ENCODE data around the gene DPEP2.
"Not testable (repeated sequence)": the region's sequence is repeated elsewhere in the genome, so short reads cannot be mapped to it uniquely, and the experiment has no call there.

DPEP2 gene

DNA sequence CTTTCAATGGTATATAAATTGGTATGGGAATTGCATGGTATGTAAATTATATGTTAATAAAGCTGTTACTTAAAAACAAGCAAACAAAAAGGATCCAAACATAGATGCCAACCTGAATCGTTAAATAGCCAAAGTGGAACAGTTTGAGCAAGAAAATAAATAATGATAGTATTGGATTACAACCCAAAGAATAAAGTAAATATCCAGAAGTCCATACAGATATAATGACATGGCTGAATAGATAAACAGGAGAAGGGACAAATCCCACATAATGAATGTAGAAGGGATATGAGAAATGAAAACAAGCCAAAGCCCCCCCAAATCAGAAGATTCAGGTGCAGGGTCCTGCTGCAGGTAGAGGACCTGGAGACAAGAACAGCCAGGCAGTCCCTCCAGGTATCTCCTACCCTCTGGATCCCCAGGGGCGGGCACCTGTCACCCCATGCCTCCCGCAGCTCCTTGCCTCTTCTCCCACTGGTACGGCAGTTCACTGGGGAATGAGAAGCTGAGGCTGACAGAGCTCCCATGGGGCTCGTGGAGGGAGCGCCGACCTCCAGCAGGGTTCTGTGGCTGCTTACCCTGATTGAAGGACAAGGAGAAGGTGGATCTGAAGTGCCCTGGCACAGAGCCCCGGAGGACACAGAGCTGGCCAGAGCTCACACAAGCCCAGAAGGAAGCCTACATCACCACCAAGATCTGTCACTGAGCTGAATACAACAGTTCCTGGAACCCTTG is 45.5 kb downstream of the DPEP2 start:
- no peak for DNase-seq (ENCODE audit: low spot score)

DNA sequence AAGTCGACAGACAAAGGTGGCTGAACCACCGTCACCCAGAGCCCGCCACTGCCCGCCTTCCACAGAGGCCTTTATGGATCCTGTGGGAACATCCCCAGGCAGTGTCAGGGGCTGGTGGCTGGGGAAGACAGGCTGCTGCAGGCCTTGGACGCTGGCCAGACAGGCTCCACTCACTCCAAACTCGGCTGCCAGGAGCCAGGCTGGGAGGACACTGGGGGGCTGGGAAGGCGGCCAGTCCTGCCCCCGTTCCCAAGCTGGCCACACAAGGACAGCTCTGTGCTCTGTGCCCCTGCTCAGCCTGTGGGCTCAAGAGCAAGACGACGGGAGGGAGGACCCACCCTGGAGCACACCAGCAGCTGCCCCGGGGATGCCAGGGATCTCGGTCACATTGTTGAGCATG is 47.8 kb downstream of the DPEP2 start:
- DNase-seq (ENCODE audit: low spot score): no peak

DNA sequence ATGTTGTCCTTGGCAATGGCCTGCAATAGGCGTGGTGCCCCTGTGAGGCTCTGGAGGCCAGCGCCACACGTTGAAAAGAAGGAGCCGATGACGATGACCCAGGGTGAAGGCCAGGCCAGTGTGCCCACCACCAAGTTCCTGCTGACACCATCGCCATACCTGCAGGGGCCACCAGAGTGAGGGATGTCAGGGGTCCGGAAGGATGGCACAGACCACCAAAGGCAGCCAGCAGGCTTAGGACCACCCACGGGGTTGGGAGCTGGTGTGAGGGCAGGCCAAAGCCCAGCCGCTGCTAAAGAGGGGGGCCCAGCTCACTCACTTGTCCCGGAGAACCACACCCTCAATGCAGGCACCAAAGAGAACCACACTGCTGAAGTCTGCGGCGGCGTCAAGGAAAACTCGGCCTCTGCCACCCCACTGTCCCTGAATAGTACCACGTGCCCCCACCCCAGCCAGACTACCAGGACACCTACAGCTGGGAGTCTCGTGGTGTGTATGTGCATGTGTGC is 48.9 kb downstream of the DPEP2 start:
- no peak for DNase-seq (ENCODE audit: low spot score)

DNA sequence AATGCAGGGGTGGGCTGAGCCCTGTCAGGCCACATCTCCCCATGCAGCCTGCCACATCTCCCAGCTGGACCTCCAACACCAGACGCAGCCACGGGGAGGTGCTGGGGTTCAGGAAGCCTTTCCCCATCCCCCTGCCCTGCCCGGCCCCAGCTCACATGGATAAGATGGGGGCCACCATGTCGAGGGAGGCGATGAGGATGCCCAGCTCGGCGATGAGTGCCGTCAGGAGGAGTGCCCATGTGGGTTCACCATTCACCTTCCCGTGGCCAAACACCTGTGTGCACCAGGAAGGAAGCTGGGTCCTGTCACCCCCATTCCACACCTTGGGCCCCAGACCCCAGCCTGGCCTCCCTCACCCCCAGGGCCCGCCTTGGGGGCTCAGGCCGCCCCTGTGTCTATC is 49.6 kb downstream of the DPEP2 start:
- no peak for DNase-seq (ENCODE audit: low spot score)

DNA sequence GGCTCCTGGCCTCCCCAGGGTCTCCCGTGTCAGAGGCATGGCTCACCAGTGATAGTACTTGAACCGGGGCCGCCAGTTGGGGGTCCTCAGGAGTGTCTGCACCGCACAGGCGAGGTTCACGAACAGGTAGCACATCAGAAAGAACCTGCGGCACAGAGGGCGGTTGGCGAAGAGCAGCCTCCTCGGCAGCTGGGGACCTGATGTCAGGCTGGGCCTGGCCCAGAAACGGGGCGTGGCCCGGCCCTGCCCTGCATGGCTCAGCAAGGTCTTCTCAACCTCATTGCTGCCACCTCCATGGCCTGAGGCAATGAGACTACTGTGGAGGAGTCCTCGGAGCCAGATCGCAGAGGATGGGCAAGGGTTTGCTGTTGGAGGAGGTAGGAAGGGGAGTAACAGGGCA is 51.3 kb downstream of the DPEP2 start:
- no peak for DNase-seq (ENCODE audit: low spot score)

DNA sequence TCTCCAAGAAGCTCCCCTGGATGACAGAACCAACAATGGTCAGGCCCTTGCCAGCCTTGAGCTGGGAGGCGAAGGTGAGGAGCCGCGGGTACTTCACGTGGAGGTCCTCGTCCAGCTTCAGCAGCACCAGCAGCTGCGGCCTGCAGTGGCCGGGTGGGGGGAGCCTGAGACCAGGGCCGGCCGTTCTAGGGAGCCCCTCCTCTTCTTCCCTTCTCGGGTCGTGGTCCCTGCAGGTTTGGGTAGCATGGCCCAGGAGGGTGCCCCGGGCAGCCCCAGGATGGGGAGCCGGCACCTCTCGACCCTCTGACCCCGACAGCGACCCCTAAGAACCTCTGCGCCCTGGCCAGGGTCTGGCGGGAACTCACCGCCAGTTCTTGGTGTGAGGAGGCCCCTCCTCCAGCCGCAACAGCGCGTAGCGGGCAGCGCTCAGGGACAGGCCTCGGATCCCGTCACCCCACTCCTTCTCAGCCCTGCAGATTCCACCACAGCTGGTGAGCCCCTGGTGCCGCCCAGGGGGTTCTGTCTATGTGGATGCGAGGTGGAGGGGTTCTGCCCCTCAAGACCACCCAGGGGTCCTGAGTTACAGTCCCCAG is 52.2 kb downstream of the DPEP2 start:
- no peak for DNase-seq (ENCODE audit: low spot score)

DNA sequence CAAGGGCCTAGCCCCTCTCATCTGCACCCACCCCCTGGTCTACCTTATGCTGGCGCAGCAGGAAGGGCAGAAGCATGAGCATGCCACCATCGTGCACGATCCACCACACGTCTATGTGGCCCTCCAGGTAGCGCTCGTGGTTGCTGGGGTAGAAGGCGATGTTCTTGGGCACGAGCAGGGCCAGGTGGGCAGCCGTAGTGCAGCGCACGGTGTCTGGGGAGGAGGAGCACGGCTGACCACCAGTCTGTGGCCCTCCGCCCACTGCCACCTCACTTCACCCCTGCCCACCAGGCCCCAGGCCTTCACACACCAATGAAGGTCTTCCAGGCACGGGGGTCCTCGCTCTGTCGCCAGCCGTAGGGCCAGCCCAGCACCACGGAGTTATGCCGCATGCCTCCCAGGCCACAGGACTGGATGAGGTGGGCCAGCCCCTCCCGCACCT is 53.1 kb downstream of the DPEP2 start:
- no peak for DNase-seq (ENCODE audit: low spot score)

DNA sequence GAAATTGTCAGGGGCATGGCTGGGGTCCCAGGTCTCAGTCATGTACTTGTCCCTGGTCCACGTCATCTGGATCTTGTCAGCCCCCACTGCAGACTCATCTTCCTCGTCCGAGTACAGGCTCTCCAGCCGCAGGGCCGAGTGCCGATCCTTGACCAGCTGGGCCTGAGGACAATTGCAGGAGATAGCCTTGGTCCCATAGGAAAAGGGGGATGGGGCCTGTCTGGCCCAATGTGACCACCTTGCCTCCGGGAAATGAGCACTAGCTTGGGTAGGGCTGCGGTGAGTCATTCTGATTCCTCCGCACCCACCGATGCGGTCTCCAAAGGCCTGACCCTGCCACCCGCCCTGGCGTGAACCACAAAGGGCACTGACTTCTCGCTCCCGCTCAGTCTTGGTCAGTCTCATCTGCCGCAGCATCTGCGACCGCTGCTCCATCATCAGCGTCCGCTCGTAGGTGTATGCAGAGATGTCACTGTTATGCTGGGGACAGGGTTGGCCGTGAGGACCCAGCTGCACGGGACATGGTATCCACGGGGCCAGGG is 53.8 kb downstream of the DPEP2 start:
- DNase-seq (ENCODE audit: low spot score): no peak

DNA sequence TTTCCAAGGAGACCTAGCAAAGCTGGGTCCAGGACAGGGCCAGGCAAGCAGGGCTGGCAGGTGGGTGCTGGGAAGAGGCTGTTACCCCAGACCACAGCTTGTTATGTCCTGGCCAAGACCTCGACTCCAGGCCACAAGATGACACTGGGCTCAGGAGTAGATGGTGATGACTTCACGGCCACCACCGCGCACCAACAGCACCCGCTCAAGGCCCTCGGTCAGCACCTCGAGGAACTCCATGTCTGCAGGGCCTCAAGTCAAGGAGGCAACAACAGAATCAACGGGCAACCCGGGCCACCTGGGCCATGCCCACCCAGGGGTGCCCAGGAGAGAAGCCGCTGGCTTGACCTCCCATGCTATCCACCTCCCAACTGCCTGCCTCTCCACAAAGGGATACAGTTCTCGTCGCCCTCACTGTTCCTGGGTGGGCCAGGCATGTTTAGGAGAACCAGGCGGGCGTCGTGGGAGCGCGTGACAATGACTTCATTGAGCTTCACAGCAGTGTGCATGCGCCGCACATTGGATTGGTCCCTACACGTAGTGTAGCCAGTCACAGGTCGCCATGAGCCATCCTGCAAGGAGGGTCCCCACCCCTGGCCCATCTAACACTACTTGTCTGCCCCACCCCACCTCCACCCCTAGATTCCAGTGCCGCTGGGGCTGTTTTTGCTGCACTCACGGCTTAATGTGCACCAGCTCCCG is 54.4 kb downstream of the DPEP2 start:
- DNase-seq (ENCODE audit: low spot score): no peak

DNA sequence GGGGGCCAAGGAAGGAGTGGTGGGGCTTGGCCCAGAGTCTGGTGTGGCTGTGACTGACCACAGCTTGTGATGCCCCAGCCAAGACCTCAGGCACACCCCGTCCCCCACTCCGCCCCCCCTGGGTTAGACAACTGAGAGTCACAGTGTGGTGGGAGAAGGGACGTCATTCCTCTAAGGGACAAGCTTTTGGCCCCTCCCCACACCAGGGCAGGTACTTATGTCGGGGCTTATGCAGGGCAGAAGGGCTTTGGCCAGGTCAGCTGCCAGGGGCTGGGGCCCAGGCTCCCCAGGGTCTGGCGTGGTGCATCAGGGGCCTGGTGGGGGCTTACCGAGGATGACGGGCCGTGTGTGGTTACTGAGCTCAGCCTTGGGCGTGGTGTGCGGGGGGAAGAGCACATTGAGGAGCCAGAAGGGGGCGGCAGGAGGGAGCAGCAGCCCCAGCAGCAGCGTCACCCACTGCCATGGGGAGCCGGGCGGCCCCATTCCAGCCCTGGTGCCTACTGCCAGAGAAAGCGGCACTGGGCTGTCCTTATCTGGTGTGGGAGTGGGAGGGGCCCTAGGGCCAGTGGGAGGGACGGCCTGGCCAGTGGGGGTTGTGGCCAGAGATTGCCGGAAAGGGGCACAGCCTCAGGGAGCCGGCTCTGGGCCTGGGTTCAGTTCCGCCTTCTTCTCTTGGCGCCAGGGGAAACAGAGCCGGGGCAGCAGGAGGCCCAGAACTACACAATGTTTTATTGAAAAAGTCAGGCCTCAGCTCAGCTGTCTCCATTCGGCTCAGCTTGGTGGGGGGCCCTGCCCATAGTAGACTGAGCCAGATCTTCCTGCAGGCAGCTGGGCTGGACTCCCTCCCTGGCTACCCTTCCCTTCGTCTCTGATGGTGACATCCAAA is 55.4 kb downstream of the DPEP2 start, which contains the start of gene LCAT:
LCAT (minus strand) TSS at position 502 of the 886 bp plus-strand sequence; CDS start at position 483, 19 bp downstream.
- DNase-seq (ENCODE audit: low spot score): peak; percentile 49

DNA sequence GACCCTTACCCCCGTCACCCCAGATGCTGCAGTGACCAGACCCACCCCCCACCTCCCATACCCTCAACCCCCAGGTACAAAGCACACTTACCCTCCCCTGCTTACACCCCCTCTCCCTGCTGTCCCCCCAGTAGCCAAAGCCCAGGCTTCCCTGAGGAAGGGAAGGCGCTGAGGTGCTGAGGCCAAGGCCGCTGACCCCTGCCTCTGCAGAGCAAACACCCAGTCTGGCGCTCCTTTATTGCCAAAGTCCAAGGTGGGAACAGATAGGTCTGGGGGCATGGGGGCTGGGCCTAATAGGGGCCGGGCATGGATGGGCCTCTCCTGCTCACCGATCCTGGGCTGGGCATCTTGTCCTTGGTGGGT is 56.0 kb downstream of the DPEP2 start:
- no peak for DNase-seq (ENCODE audit: low spot score)

DNA sequence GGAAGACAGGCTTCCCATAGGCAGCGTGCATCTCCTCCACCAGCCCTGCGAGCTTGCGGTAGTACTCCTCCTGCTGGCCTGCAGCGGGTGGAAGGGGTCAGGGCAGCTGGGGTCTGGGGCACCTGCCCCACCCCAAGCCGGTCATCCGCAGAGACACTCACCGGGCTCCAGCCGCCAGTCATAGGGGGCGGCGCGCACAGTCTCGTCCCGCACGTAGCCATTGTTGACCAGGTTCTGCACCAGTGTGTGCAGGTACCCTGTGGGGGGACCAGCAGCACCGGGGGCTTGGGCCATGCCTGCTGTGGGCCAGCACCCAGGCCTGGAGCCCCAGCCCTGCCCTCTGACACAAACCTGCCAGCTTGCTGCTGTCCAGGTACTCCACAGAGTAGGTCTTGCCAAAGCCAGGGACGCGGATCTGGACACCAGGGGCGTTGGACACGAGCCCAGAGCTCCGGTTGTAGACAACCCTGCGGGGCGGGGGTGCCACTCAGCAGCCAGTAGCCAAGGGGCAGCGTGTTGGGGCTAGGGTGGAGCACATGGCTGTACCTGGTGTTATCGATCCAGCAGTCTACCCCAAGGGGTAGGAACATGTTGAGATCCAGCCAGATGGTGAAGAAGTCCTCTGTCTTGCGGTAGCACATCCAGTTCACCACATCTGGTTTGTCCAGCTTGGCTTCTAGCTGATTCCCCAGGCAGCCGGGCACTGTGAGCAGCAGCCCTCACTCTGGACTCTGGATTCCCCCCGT is 56.6 kb downstream of the DPEP2 start:
- no peak for DNase-seq (ENCODE audit: low spot score)

DNA sequence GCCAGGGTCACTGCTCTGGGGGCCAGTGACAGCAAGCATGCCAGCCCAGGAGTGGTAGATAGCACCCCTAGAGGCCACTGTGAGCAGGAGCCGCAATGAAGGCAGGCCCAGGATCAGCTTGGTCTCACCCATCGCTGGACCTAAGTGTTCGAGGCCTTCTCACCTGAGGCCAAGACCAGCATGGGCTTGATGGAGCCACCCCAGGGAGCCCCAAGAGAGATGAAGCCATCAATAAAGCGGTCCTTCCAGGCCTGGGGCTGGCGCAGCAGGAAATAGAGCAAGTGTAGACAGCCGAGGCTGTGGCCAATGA is 57.1 kb downstream of the DPEP2 start:
- peak; percentile 50 for DNase-seq (ENCODE audit: low spot score)

DNA sequence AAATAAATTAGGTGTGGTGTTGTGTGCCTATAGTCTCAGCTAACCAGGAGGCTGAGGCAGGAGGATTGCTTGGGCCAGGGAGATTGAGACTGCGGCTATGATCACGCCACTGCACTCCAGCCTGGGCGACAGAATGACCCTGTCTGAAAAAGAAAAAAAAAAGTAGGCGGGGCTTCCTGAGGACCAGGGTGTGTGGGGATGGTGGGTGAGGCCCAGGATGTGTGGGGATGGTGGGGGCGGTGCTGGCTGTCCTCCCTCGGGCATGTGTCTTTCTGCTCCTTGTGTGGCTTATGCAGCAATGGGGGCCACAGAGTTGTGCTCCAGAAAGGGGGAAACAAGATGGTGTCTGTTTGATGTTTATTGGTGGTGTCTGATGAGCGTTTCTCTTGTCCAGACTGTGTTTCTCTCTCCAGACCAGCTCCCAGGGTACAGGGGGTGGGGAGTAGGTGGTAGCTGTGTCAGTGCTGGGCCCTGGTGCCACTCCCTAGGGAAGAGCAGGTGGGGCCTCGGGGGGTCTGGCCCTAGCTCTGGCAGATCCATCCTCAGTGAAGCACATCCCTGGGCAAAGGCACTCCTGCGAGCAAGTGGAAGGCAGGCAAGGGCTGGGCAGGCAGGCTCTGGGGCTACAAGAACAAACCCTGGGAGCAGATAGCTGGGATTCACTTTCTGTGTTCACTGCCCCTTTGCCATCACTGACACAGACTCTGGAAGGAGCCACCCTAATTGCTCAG is 57.6 kb downstream of the DPEP2 start:
- no peak for DNase-seq (ENCODE audit: low spot score)

DNA sequence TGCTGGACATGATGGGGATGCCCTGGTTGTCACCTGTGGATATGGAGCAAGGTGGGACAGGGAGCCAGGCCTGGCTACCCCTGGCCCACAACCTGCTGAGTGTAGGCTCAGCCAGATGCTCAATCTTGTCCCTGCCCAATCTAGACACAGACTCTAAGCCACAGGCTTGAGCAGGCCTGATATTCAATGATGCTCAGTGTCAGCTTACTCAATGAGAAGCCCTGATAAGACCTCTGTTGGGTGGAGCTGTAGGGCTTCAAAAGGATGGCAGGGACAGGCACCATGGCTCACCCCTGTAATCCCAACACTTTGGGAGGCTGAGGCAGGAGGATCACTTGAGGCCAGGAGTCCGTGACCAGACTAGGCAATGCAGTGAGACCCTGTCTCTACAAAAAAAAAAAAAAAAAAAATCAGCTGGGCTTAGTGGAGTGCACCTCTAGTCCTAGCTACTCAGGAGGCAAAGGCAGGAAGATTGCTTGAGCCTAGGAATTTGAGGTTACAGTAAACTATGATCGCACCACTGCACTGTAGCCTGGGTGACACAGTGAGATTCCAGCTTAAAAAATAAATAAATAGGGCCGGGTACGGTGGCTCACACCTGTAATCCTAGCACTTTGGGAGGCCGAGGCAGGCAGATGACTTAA is 58.7 kb downstream of the DPEP2 start:
- no peak for DNase-seq (ENCODE audit: low spot score)

DNA sequence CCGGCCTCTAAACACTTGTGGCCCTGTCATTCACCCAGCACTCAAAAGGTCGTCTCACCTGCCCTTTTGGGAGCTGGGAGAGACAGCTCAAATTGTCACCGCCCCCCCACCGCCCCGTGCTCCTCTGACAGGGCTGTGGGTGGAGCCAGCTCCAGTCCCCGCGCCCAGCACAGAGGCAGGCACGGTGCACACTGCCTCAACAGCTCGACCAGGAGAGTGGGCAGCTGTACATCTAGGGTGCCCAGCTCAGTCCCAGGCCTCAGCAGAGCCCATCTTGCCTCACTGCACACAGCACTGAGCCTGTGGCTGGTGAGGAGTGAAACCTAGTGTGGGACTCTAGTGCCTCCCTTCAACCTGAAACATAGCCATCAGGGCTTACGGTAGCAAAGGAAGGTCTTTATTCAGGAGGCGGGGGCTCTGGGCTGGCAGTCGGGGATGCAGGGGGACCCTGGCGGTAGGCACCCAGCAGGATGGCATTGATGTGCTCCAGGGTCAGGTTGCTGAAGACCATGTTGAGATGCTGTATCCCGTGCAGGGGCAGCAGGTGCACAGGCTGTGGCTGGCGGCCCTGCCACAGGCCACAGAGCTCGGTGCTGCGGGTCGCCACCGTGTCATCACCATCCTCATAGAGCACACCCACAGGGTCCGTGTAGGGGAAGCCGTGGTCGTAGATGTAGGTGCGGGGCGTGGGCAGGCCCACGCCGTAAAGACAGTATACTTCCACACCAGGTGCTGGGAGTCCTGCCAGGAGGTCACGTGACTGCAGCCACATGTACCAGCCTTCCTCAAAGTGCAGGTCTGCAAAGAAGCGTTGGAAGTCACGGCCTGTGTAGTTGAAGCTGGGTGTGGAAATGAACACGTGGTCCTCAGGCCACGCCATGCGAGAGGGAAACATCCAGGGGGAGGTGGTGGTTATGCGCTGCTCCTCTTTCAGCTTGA is 59.5 kb downstream of the DPEP2 start:
- no peak for DNase-seq (ENCODE audit: low spot score)

DNA sequence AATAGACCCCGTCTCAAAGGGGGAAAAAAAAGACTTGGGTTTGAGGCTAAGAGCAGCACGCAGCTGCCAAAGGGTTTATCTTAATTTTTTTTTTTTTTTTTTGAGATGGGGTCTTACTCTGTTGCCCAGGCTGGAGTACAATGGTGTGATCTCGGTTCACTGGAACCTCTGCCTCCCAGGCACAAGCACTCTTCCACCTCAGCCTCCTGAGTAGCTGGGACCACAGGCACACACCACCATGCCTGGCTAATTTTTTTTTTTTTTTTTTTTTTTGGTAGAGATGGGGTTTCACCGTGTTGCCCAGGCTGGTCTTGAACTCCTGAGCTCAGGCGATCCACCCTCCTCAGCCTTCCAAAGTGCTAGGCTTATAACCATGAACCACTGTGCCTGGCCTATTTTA is 61.6 kb downstream of the DPEP2 start:
- not testable (repeated sequence) for DNase-seq (ENCODE audit: low spot score)

Measured in AG08395 (cell line).